G401 (cell line): ENCODE results near the gene GNG4. TPM values are rescaled to one million over a fixed set of nuclear protein-coding genes. Genes with fewer than 3 reads are reported as not detected.
A peak's percentile ranks its signal among the peaks of the same experiment; 100 is the strongest.
"Not testable (repeated sequence)": the region's sequence is repeated elsewhere in the genome, so short reads cannot be mapped to it uniquely, and the experiment has no call there.

ENCODE experiments used
- DNase-seq: peaks from one replicate; pipeline ENCODE4 v3.0.0-alpha.2; 2015; ENCODE audit warnings: low spot score
- in situ Hi-C: cut with HindIII; loops from 2 replicates; pipeline ENCODE4 v1.10.0; 2016; ENCODE audit warnings: low sequenced_read_pairs, mixed read lengths
- total RNA-seq: library from RNA; depleted of rRNA; stranded (reverse); fragments of >200 nt; shearing (Covaris generic); gene quantifications from 2 replicates; pipeline ENCODE4 v1.2.3, GENCODE V29; 2014

The GNG4 gene
- total RNA-seq, 1 experiment from 2014 or later, result 7.5 TPM

GRCh38 chr1:235558621-235559169 lies 90.9 kb downstream of the GNG4 start:
- no peak for DNase-seq
- in situ Hi-C loops, result no loop called here

DNA sequence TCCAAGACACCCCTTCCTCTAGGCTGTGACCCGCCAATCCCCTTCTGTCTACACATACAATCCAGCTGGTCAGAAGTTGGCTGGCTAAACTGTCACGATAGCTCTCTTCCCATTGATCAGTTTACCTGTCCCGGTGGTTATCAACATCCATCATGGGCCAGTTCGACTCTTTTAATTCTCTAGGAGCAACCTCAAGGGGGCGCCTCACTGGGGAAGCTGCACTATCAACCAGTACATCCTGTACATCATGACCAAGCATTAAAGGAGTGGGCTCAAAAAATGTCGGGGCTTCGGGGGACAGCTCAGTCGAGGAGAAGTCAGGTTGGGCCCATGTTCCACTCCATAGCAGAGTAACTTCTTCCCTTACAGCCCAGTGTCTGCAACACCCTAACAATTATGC lies 92.1 kb downstream of the GNG4 start:
- no peak for DNase-seq
- in situ Hi-C loops, result no loop called here

GRCh38 chr1:235556807-235557206 lies 92.8 kb downstream of the GNG4 start:
- in situ Hi-C loops, result no loop called here
- no peak for DNase-seq

- no peak for DNase-seq
- in situ Hi-C loops, result no loop called here
Observed at GRCh38 chr1:235553112-235553551, 96.5 kb downstream of the GNG4 start.

- in situ Hi-C loops, result no loop called here
Observed at GRCh38 chr1:235552146-235552716, 97.4 kb downstream of the GNG4 start.

GRCh38 chr1:235549351-235550139 lies 100.0 kb downstream of the GNG4 start:
- DNase-seq, result no peak
- in situ Hi-C loops, result no loop called here

More at GRCh38 chr1:235552146-235552716, 97.4 kb downstream of the GNG4 start:
- DNase-seq, result no peak

DNA sequence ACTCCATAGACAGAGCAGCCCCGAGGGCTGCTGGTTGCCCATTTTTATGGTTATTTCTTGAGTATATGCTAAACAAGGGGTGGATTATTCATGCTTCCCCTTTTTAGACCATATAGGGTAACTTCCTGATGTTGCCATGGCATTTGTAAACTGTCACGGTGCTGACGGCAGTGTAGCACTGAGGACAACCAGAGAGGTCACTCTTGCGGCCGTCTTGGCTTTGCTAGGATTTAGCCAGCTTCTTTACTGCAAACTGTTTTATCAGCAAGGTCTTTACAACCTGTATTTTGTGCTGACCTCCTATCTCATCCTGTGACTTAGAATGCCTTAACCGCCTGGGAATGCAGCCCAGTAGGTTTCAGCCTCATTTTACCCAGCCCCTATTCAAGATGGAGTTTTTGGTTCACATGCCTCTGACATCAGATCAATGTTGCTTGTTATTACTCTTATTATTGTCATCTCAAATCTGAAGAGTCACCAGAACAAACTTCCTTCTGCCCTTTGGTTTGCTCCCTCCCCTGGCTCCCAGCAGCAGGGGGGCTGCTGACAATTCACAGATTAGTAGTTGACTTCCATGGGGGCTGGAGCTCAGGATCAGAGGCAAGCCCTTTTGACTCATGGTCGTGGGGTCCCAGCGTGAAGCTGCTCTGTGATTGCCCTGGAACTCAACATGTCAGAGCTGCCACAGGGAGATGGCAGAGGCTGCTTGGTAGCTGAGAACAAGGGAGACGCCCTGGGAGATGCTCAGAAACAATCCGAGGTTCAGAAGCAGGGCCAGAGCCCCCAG lies 103.0 kb downstream of the GNG4 start:
- DNase-seq, in situ Hi-C loops: not testable (repeated sequence)

DNA sequence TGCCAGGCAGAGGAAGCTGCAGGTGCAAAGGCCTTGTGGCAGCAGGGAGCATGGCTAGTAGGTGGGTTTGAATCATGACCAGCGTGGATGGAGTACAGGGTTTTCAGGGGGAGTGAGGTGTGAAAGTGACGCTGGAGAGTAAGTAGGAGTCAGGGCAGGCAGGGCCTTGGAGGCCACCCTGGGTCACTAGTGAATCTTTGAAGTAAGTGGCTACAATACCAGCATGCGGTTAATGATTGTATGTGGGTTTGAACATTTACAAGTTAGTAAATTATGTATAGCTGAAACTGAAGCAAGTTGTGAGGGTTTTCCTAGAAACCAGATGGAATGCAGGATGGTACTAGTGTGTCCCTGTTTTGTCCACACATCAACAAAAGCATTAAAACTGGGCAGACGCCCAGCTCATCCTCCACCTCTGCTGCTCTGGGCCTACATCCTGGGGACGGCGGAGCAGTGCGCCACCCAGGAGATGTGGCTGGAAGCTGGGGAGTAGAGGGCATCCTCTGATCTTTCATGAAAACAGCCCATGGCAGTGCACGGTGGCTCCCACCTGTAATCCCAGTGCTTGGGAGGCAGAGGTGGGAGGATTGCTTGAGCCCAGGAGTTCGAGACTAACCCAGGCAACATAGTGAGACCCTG lies 104.2 kb downstream of the GNG4 start:
- no peak for DNase-seq
- in situ Hi-C loops, result no loop called here

DNA sequence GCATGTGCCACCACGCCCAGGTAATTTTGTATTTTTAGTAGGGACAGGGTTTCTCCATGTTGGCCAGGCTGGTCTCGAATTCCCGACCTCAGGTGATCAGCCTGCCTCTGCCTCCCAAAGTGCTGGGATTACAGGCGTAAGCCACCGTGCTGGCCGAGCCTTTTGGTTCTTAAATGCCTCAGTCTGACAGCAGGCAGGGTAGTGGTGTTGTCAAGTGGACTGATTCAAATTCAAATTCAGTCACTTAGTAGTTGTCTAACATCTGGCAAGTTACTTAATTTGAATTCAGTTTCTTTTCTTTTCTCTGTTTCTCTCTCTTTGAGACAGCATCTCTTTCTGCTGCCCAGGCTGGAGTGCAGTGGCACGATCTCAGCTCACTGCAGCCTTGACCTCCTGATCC lies 106.7 kb downstream of the GNG4 start:
- not testable (repeated sequence) for DNase-seq

GRCh38 chr1:235533476-235534168 lies 116.0 kb downstream of the GNG4 start:
- DNase-seq, result no peak
- in situ Hi-C loops, result no loop called here

More for the DNA sequence above, 106.7 kb downstream of the GNG4 start:
- in situ Hi-C loops, result not testable (repeated sequence)

GRCh38 chr1:235532360-235532759 lies 117.2 kb downstream of the GNG4 start:
- DNase-seq, result no peak
- in situ Hi-C loops, result no loop called here

GRCh38 chr1:235527196-235527814 lies 122.3 kb downstream of the GNG4 start:
- in situ Hi-C loops, result no loop called here
- DNase-seq, result no peak

DNA sequence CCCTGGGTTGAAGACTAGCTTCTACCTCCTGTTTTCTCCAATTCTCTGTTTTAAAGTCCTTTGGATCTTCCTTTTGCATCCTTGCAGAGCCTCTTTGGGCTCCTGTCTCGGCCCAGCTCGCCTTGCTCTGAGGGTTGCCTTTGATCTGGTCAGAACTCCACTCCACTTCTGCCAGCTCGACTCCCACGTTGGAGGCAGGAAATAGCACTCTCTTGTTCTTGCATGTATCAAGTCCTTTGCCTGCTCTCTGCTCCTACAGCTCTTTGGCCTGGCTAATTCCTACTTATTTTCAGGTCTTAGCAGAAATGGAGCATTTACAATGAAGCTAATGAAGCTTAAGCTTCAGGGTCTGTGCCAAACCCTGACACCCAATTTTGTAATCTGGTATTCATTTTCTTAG lies 124.3 kb downstream of the GNG4 start:
- DNase-seq, result no peak
- in situ Hi-C loops, result no loop called here

DNA sequence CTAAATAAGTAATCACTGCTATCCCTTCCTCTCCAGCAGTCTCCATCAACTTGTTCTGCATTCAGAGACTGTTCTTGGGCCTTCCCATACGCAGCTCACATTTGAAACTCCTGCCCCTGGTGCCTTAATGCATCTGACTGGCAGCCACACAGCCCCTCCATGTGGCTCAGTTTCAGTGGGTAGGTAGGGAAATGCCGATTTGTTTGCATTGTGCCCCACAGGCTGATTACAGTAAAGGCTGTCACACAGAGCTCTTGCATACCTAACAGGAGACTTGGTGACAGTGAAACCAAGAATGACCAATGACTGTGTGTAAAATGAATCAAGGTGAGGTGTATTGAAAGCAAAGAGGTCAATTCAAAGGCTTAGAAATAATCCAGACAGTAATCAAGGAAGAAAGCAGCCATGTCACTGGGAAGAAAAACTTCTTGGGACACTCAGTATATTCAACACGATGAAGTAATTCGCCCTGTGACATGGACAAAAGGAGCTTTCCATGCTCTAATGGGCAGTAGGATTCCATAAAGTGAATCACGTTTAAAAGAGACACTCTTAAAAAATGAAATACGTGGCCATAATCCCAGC lies 132.6 kb downstream of the GNG4 start:
- no peak for DNase-seq

DNA sequence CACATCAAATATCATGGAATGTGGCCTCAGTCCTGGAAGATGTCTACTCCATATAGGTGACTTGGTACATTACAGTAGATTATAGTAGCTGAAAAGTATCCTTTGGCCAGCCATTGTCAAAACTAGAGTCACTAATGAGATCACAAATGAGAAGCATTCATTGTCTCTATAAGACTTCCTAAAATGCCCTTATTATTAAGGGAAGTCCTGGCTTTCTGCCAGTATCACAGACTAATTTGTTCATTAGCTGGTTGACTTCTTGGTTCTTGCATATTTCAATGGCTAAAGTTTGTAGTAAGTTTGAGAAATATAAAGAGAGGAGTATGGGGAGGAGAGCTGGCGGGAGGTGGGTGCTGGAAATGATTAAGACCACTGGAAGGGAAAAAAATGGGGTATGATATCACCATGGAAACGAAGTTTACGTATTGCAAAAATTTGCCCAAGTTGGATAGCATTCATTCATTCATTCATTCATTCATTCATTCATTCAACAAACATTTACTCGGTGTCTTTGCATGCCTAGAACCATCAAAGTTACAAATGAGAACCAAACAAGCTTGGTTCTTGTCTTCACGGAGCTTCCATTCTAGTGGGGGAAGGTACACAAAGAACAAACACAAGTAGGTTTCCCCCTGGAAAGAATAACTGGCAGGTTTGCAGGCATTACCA lies 133.6 kb downstream of the GNG4 start:
- DNase-seq, result no peak
- in situ Hi-C loops, result no loop called here

More for the DNA sequence above, 132.6 kb downstream of the GNG4 start:
- in situ Hi-C loops, result no loop called here

- in situ Hi-C loops, result no loop called here
- peak; percentile 84 for DNase-seq
Observed at GRCh38 chr1:235513495-235514366, 135.9 kb downstream of the GNG4 start.
